ENCODE data around the gene TBC1D4.
"Not testable (repeated sequence)": the region's sequence is repeated elsewhere in the genome, so short reads cannot be mapped to it uniquely, and the experiment has no call there.

The TBC1D4 gene

GRCh38 chr13:75356421-75356820 lies 125.5 kb downstream of the TBC1D4 start:
- DNase-seq: no peak

DNA sequence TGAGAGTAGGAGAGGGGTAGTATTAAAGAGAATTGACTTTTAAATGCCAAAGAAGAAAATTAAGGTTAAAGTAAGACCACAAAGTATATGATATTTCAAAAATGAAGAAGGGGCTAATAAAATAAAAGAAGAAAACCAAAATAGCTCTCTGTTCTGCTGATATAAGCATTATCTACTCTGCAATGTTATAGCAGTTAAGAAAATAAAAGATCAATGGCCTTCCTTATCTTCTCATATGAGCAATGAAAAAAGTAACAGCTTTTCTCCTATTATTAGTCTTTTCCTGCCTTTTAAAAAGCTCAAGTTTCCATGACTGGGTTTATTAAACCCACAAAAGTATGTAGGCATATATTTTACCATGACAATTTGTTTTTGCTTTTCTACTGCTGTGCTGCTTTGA lies 126.4 kb downstream of the TBC1D4 start:
- no peak for DNase-seq

DNA sequence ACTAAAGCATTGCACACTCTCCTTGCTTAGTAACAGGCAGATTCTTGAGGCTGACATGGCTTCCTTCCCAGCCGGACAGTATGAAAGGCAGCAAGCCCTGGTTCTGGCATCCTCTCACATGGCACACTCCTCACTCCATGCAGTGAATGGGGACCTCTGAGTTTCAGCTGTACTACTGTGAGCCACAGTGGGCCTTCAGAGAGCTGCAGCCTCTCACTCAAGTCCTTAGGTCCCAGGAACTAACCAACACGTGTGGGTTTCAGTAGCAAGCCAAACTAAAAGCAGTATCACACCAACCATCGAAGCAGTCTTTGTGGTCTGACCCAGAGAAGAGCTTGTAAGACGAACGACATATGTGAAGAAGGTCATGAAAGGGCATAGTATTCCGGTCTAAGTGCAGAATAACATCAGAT lies 128.2 kb downstream of the TBC1D4 start:
- DNase-seq: no peak

DNA sequence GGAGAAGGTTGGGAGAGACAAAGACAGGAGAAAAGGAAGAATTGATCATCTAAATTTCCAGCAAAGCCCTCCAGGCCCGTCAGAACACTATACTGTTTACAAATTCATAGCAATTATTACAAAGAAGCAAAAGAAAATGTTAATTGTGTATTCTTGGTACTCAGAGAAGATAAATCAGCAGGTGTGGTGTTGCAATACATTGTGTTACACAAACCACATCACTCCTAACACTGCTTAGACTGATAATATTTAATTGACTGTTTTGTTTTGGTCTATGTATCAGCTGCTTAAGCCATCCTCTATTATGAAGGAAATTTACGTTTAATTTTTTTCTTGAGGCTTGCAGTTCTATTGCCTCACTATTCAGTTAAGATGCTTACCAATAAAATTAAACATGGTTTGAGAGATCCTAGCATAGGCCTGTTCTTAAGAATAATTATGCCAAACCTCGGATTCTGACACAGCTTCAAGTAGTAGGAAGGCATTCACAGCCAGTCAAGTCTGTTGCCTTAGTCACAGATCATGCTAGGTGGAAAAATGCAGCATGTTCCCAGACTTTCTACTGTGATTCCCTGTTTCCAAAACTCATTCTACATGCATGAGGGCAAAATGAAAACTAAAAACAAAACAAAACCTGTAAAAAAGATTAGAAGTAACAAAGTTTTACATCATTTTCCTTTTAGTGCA lies 129.2 kb downstream of the TBC1D4 start:
- no peak for DNase-seq

DNA sequence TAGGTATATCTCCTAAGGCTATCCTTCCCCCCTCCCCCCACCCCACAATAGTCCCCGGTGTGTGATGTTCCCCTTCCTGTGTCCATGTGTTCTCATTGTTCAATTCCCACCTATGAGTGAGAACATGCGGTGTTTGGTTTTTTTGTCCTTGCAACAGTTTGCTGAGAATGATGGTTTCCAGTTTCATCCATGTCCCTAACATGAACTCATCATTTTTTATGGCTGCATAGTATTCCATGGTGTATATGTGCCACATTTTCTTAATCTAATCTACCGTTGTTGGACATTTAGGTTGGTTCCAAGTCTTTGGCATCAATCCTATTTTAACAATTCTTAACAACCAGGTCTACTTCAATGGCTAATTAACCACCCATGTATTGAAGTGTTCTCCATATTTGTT lies 130.4 kb downstream of the TBC1D4 start:
- DNase-seq: not testable (repeated sequence)

- no peak for DNase-seq
Measured at GRCh38 chr13:75347925-75348324, 134.0 kb downstream of the TBC1D4 start.

- DNase-seq: no peak
Measured at GRCh38 chr13:75347457-75347856, 134.5 kb downstream of the TBC1D4 start.

GRCh38 chr13:75345193-75345592 lies 136.8 kb downstream of the TBC1D4 start:
- no peak for DNase-seq

GRCh38 chr13:75341028-75341427 lies 140.9 kb downstream of the TBC1D4 start:
- DNase-seq: no peak

- DNase-seq: no peak
Measured at GRCh38 chr13:75339635-75340374, 142.2 kb downstream of the TBC1D4 start.

DNA sequence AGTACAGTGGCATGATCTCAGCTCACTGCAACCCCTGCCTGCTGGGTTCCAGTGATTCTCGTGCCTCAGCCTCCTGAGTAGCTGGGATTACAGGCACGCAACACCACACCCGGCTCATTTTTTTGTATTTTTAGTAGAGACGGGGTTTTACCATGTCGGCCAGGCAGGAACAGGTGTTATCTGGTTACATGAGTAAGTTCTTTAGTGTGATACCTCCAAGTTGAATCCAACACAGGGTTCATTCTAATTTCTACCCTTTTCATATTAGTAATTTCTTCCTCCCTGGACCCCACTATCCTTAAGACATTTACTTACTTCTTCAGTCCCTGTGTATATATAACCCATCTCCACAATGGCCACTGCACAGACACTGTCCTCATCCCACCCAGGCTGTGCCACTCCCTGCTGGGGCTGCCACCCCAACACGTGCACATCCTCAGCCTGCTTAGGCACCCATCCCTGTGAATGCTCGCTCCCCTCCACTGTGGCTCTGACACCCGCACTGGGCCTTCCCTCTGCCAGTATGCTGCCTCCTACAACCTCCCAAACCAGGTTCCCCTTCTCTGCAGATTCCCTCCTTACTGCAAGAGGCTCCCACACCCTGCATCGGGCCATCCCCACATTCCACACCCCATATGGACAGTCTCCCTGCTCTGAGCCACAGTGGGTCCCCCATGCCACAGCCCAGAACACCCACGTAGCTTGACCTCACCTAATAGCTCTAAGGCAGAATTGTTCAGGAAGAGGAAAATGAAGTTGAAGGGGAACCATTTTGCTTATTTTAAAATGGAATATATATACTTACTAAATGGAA lies 147.1 kb downstream of the TBC1D4 start:
- no peak for DNase-seq

DNA sequence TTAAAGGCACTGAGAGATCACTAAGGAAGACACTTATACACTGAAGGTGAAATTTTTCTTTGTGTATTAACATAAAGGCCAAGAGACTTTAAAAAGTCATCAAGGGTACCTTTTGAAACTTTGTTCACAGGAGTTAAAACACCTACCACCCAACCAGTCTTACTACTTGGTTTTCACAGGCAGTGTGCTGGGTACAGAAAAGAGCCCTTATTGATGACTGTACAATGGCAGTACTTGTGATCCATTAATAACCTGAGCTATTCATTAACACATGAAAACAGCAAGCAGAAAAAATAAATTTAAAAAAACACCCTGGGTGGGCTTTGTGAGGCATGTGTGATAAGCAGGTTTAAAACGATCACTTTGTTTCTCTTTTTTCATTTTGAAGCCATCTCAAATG lies 148.9 kb downstream of the TBC1D4 start:
- DNase-seq: no peak

- no peak for DNase-seq
Measured at GRCh38 chr13:75331792-75332349, 150.1 kb downstream of the TBC1D4 start.

DNA sequence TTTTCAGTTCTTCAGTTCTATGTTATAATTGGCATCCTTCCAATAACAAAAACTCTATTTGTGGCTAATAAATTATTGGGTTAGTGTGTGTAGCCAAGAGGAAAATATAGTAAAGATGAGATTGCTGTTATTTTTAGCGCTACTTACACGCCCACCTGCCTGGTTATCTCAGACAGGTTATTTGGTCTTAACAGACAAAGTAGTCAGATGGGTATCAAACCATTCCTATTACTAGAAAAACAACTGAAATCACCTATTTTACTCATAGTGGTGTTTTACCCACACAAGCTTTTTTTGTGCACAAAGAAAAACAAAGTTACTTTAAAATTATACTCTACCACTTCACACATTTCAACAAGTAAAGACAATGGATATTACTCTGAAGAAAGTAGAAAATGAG lies 151.2 kb downstream of the TBC1D4 start:
- no peak for DNase-seq

DNA sequence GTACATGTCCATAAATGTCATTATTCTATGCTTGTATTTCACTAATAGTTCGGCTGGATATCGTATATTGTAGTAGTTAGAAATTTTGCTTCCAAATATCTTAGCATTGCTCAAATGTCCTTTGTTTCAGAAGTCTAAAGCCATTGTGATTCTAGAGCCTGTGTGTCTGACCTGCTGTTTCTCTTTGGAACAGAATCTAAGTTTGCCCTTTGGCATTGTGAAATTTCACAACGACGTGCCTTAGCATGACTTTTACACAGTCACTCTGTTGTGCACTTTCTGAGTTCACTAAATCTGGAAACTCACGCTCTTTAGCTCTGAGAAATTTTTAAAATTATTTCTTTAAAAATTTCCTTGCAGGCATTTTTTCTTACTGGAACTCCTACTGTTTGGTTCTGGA lies 152.2 kb downstream of the TBC1D4 start:
- no peak for DNase-seq

- DNase-seq: no peak
Measured at GRCh38 chr13:75329097-75329496, 152.9 kb downstream of the TBC1D4 start.

- DNase-seq: peak in 1 of 2 donors; percentile 53
Measured at GRCh38 chr13:75327135-75327510, 154.8 kb downstream of the TBC1D4 start.

- DNase-seq: peak; percentile 57 to 87
Measured at GRCh38 chr13:75326173-75327134, 155.5 kb downstream of the TBC1D4 start.

DNA sequence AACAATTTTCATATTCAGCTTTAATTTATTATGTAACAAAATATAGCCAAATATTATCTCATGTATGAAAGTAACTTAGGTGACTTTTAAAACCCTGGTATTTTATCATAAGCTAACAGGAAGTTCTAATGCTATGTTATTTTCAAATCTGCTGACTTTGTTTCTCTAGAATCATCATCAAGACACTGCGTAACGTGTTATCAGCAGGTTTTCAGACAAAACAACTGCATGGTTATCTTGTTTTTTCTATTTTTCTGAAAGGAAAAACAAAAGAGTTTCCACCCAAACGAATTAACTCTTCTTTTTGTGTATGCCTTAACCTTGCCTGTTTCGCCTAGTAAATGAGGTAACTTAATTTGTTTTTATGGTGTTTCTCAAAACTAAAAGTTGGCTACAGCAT lies 156.3 kb downstream of the TBC1D4 start:
- peak in 1 of 2 donors; percentile 63 for DNase-seq

DNA sequence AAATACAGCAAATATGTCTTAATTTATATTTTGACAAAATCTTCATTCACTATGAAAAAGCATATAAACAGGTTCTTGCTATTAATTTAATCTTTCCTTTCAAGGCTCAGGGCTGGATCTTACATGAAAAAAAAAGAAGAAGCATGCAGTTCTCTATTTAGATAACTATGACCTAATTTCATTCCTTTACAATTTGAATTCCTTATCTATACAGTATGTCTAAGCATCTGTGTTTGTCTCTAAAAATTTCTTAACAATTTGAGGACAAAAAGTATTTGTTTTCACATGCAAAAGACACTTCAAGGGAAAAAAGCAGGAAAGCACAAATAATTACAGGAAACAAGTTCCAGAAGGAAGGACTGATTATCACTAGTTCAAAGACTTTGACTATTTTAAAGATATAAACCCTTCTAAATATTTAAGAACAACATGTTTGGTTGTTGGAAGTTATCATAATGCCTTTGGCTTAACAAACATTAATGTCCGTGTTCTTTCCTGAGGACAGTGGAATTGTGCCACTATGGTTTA lies 157.5 kb downstream of the TBC1D4 start:
- no peak for DNase-seq

DNA sequence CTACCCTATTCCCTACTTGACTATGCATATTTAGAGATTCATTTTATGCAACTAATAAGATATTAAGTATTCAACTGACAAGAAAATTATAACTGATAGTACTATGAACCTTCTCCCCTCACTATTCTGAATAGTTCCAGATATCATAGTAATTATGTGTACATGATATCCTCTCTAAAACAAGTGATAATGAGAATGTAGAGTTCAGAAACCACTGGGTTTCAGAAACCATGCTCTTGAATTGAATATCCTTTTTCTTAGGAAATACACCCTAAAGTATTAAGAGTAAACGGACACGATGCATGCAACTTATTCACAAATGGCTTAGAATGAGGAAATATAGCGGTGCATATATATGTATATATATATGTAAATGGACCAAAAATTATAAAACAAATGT lies 160.9 kb downstream of the TBC1D4 start:
- no peak for DNase-seq

DNA sequence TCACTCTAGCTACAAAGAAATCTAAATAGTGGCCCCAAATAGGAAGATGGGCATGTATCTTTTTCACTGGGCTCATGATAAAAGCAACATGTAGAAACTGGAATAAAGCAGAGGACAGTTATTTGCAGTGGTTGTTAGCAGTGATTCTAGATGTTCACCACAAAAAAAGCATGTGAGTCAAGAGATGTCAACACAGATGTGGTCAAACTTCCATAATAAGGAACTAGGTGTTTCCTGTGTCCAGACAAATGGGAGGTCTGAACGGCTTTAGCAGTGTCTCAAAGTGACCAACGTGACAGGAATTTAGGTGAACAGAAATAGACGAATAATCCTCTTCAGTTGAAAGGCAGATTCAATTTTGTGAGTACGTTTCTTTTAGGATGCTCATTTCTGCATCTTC lies 162.7 kb downstream of the TBC1D4 start:
- DNase-seq: no peak

Measured in CD4-positive, alpha-beta T cell treated with Interleukin-4 for 1 hour (primary cell).